AG09309 (cell line): Measurements from ENCODE around the gene ANKAR.
"Not testable (repeated sequence)": the region's sequence is repeated elsewhere in the genome, so short reads cannot be mapped to it uniquely, and the experiment has no call there.

ENCODE experiments used
- DNase-seq: peaks from one replicate; pipeline ENCODE4 v3.0.0-alpha.2; 2010; ENCODE audit warnings: low read depth
- H3K4me3 ChIP-seq: 2 replicates; pipeline ENCODE4 v1.5.1; 2011; ENCODE audit warnings: mild to moderate bottlenecking, low read depth, low read length, moderate library complexity; ENCODE audit not compliant: control insufficient read depth
- TF ChIP-seq, protein P1 (sequence below): IDR thresholded peaks from 2 replicates; pipeline ENCODE4 v1.5.1; 2011; ENCODE audit warnings: mild to moderate bottlenecking, low read depth, low read length, inconsistent platforms; ENCODE audit not compliant: insufficient read depth, control insufficient read depth; ENCODE audit errors: missing control alignments

Gene ANKAR

DNA sequence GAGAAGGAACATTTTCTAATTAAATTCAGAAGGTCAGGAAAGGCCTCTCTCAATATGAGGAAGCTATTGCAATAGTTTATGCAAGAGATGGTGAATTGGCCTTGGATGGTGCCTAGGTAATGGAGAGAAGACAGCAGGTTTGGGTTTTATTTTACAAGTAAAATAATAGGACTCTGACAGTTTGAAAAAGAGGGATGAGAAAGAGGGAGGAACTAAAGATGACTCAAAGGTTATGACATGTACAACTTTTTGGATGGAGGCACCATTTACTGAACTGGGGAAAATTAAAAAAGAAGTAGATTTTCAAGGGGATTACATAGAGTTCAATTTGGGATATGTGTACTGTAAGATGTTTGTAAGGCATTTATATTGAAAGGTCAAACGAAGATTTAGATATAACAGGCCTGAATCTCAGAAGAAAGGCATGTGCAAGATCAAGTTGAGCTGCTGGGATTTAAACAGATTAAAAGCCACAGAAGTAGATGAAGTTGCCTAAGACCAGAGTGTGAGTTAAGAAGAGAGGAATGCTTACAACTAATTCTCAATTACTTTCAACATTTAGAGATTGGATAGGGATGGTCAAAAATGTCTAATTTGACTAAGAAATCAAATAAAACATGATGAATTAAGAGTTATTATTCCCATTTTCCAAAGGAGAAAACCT is 25.5 kb upstream of the ANKAR start:
- H3K4me3 ChIP-seq: no peak overlapping the region
- peak; percentile 20 for DNase-seq
- TF ChIP-seq, protein P1, sequence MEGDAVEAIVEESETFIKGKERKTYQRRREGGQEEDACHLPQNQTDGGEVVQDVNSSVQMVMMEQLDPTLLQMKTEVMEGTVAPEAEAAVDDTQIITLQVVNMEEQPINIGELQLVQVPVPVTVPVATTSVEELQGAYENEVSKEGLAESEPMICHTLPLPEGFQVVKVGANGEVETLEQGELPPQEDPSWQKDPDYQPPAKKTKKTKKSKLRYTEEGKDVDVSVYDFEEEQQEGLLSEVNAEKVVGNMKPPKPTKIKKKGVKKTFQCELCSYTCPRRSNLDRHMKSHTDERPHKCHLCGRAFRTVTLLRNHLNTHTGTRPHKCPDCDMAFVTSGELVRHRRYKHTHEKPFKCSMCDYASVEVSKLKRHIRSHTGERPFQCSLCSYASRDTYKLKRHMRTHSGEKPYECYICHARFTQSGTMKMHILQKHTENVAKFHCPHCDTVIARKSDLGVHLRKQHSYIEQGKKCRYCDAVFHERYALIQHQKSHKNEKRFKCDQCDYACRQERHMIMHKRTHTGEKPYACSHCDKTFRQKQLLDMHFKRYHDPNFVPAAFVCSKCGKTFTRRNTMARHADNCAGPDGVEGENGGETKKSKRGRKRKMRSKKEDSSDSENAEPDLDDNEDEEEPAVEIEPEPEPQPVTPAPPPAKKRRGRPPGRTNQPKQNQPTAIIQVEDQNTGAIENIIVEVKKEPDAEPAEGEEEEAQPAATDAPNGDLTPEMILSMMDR: no peak

DNA sequence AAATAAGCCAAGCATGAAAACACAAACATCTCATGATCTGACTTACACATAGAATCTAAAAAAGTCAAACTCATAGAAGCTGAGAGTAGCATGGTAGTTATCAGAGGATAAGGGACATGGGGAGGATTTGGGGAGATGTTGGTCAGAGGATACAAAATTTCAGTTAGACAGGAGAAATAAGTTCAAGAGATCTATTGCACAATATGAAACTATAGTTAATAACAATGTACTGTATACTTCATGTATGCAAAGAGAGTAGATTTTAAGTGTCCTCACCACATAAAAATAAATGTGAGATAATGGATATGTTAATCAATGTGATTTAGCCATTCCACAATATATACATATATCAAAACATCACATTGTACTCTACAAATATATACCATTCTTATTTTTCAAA is 23.2 kb upstream of the ANKAR start:
- DNase-seq: no peak
- TF ChIP-seq, protein P1: no peak
- H3K4me3 ChIP-seq: no peak overlapping the region

DNA sequence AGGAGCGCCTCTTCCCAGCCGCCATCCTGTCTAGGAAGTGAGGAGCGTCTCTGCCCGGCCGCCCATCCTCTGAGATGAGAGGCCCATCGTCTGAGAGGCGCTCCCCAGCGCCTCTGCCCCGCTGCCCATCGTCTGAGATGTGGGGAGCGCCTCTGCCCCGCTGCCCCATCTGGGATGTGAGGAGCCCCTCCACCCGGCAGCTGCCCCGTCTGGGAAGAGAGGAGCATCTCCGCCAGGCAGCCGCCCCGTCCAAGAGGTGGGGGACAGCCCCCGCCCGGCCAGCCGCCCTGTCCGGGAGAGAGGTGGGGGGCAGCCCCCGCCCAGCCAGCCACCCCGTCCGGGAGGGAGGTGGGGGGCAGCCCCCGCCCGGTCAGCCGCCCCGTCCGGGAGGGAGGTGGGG is 21.0 kb upstream of the ANKAR start:
- not testable (repeated sequence) for DNase-seq

DNA sequence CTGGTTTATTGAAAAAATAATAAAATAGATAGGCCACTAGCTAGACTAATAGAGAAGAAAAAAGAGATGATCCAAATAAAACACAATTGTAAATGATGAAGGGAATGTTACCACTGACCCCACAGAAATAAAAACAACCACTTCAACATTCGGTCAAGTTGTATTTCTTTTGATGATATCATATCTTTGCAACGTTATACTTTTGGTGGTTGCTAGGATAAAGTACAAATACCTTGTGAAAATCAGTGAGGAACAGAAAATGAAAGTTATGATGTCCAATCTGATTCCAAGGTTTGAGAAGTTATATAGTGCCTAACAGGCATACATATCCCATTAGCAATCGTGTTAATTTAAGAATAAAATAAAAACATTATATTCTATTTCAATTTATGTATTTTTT is 19.8 kb upstream of the ANKAR start:
- H3K4me3 ChIP-seq: no peak overlapping the region
- TF ChIP-seq, protein P1: no peak
- no peak for DNase-seq

More for the DNA sequence above, 21.0 kb upstream of the ANKAR start:
- not testable (repeated sequence) for H3K4me3 ChIP-seq

DNA sequence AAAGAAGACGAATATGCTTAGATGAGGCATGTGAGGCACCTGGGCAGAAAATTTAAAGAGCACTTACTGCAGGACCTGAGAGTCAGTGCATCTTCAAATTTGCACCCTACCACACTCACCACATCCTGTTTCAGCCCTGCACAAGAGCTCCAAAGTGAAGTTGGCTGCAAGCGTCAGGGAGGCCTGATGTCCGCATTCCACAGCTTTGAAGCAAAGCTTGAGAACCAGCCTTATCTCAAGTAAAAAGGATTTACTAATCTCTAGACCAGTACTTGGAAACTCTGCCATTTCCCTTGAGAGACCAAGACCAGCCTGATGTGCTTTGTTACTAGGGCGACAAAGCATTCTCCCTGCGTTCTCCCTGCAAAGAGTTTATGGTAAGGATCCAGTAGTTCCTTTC is 16.6 kb upstream of the ANKAR start:
- H3K4me3 ChIP-seq: no peak overlapping the region
- DNase-seq: no peak
- TF ChIP-seq, protein P1: no peak

DNA sequence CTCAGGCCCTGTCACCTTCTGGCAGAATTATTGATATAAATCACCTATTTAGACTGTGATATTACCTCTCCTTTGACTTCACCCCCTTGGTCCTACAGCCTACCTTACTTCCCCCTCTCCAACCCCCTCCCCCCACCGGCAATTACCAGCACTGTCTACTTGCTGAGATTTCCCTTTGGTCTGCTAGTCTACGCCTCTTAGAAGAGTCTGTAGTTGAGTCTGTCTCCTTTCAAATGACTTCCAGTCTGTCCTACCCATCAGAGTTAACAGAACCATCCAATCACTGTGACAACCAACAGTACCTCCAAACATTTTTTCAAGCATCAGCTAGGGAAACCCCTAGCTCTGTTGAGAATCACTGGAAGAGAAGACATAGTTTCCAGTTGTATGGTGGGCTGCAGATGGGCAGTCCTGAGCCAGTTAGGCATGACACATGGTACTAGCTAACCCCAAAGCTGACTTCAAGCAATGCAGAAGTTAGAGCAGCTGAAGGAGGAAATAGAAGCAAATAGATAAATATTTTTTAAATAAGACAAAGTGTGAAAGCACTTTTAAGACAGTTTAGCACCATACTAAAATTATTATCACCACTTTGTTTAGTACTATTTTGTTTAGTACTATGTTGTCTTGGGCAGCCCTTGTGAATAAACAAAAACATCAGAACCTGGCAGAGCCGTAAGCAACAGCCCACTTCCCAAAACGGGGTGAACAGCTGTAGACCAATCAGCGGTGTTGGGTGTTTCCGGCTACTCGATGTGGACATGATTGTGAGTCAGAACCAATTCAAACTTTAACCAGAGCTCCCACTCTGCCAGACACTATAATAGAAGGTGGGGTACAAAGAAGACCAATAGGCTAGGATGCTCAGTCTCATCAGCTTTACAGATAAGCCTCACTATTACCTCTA is 15.9 kb upstream of the ANKAR start:
- no peak for DNase-seq
- TF ChIP-seq, protein P1: no peak

DNA sequence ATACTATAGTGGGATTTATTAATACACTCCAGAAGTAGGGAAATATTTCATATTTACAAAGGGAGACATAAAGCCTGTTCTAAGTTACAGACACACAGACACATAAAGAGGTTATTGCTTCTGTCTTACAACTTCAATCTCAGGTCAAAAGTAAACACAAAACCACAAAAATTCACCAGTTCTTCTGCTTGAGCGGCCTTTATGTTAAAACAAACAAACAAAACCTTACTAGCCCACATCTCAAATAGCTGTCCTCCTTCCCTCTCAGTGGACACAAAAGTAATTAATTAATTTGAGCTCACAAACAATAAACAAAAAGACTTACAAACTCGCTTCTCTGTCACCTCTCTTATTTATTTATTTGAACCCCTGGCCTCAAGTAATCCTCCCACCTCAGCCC is 14.7 kb upstream of the ANKAR start:
- TF ChIP-seq, protein P1: no peak
- no peak overlapping the region for H3K4me3 ChIP-seq
- no peak for DNase-seq

More for the DNA sequence above, 15.9 kb upstream of the ANKAR start:
- H3K4me3 ChIP-seq: no peak overlapping the region
